ENCODE results near the gene KLHL1. TPM values are rescaled to one million over a fixed set of nuclear protein-coding genes. Genes with fewer than 3 reads are reported as not detected.

Gene KLHL1
- polyA plus RNA-seq, 3 donors, result not detected

DNA sequence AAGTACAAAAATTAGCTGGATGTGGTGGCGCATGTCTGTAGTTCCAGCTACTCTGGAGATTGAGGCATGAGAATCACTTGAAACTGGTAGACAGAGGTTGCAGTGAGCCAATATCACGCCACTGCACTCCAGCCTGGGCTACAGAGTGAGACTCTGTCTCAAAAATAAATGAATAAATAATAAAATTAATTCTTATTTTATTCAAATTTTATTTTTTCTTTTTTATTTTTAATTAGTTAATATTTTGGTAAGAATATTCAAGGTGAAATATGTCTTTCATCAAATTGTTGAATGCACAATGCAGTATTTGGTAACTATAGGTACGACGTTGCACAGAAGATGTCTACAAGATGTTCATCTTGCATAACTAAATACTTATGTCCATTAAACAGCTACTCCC, 111.2 kb downstream of the KLHL1 start:
- no peaks in the 10 kb centered on the region for H3K4me1 ChIP-seq (ENCODE audit: control insufficient read depth in 1 of 2, insufficient read depth in 2 of 2, low read length in 2 of 2)
- no peaks in the 10 kb centered on the region for H3K27me3 Mint-ChIP-seq (ENCODE audit: low read depth in 3 of 3)
- intact Hi-C loops (cut with micrococcal nuclease), result no loop called here
- no peak overlapping the region for H3K27ac ChIP-seq (ENCODE audit: low read depth in 1 of 2, low read length in 2 of 2)
- no peak overlapping the region for H3K4me3 ChIP-seq (replicated peaks in 1 of 3; ENCODE audit: low read depth in 2 of 3, low read length in 3 of 3)
- H3K4me1 Mint-ChIP-seq, result no peaks in the 10 kb centered on the region
- no peak overlapping the region for H3K4me2 ChIP-seq (replicated peaks; ENCODE audit: extremely low read depth, low read length, poor library complexity, severe bottlenecking)
- peaks cover 0 to 4% (median 2%) of the 10 kb centered on the region in 7 donors for H3K9me3 Mint-ChIP-seq
- H3K27ac Mint-ChIP-seq, result no peak overlapping the region
- WGBS (ENCODE audit: insufficient coverage), result 80% methylated on average over 1 of the region's 4 CpGs
- no peak for DNase-seq
- H3K4me3 Mint-ChIP-seq, result no peak overlapping the region
- no peaks in the 10 kb centered on the region for H3K36me3 ChIP-seq (replicated peaks in 1 of 2; ENCODE audit: control insufficient read depth in 1 of 2, insufficient read depth in 2 of 2, low read length in 2 of 2)
- no peaks in the 10 kb centered on the region for H4K20me1 ChIP-seq (ENCODE audit: insufficient read depth, low read length)
- H3K9ac ChIP-seq (ENCODE audit: insufficient read depth, low read length, poor library complexity, severe bottlenecking), result no peak overlapping the region
- no peaks in the 10 kb centered on the region for H3K27me3 ChIP-seq (ENCODE audit: control insufficient read depth in 2 of 2, insufficient read depth in 2 of 2, low read length in 2 of 2)
- no peaks in the 10 kb centered on the region for H3K36me3 Mint-ChIP-seq
- no peaks in the 10 kb centered on the region for H3K79me2 ChIP-seq (ENCODE audit: insufficient read depth, low read length)
- TF ChIP-seq CTCF (IDR thresholded peaks at IDR 0.05), result no peak
- no peak overlapping the region for H2AFZ ChIP-seq (ENCODE audit: insufficient read depth, low read depth, low read length, poor library complexity, severe bottlenecking)
- peaks cover 0 to 4% of the 10 kb centered on the region in 2 donors for H3K9me3 ChIP-seq (replicated peaks in 1 of 2; ENCODE audit: control insufficient read depth in 1 of 2, insufficient read depth in 1 of 2, low read length in 2 of 2)

DNA sequence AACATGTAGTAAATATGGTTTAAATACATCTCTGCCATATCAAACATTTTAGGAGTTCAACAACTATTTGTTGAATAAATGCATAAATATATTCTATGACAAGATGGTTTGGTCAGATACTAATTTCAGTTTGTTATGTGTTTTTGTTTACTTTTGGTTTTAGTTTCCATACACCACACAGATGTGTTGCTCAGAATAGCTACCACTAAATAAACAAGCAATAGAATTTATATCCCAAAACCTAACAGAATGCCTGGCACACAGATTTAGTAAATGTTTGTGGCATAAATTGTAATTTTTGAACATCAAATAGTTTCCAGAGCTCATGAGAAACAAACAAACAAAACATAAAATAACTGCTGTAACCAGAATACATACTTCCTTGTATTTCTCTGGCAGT, 127.5 kb downstream of the KLHL1 start:
- Histone ChIP-seq H3K4me1 (ENCODE audit: control insufficient read depth in 1 of 2, insufficient read depth in 2 of 2, low read length in 2 of 2) (no peaks in the 10 kb centered on the region), H3K79me2 (ENCODE audit: insufficient read depth, low read length) (no peaks in the 10 kb centered on the region), H3K27ac (ENCODE audit: low read depth in 1 of 2, low read length in 2 of 2) (no peak overlapping the region), H3K4me2 (replicated peaks; ENCODE audit: extremely low read depth, low read length, poor library complexity, severe bottlenecking) (no peak overlapping the region), H3K27me3 (ENCODE audit: control insufficient read depth in 2 of 2, insufficient read depth in 2 of 2, low read length in 2 of 2) (no peaks in the 10 kb centered on the region), H4K20me1 (ENCODE audit: insufficient read depth, low read length) (no peaks in the 10 kb centered on the region), H3K4me3 (replicated peaks in 1 of 3; ENCODE audit: low read depth in 2 of 3, low read length in 3 of 3) (no peak overlapping the region), H3K9me3 (replicated peaks in 1 of 2; ENCODE audit: control insufficient read depth in 1 of 2, insufficient read depth in 1 of 2, low read length in 2 of 2) (no peaks in the 10 kb centered on the region), H3K36me3 (replicated peaks in 1 of 2; ENCODE audit: control insufficient read depth in 1 of 2, insufficient read depth in 2 of 2, low read length in 2 of 2) (no peaks in the 10 kb centered on the region), H3K9ac (ENCODE audit: insufficient read depth, low read length, poor library complexity, severe bottlenecking) (no peak overlapping the region), H2AFZ (ENCODE audit: insufficient read depth, low read depth, low read length, poor library complexity, severe bottlenecking) (no peak overlapping the region)
- TF ChIP-seq CTCF (IDR thresholded peaks at IDR 0.05), result no peak
- no peak for DNase-seq
- Mint-ChIP-seq H3K27me3 (ENCODE audit: low read depth in 3 of 3) (no peaks in the 10 kb centered on the region), H3K4me3 (no peak overlapping the region), H3K9me3 (peaks cover 2 to 8% (median 3%) of the 10 kb centered on the region in 7 donors), H3K27ac (no peak overlapping the region), H3K36me3 (no peaks in the 10 kb centered on the region), H3K4me1 (no peaks in the 10 kb centered on the region)
- intact Hi-C loops (cut with micrococcal nuclease), result no loop called here
